Panc1 (cell line): ENCODE results near the gene KLK12. TPM values are rescaled to one million over a fixed set of nuclear protein-coding genes. Genes with fewer than 3 reads are reported as not detected.

ENCODE experiments used
- ATAC-seq: fragments of 200-7000 bp; cut with Tn5 transposase; 2 replicates; pipeline ENCODE4 v1.9.1; 2020; ENCODE audit warnings: mild to moderate bottlenecking, moderate library complexity
- BruUV-seq: library from RNA; stranded (reverse); fragments of 400-500 nt; replicated peaks from 2 replicates; lab custom pipeline; 2021; lab: Mats Ljungman, UMichigan
- CTCF ChIA-PET: fragments of 300-600 bp; sonication (Branson Sonifier 250); formaldehyde crosslinking; loops from one replicate; lab custom pipeline; 2022; ENCODE audit warnings: antibody characterized with exemption; lab: Charles Lee
- POLR2A ChIA-PET: fragments of 300-600 bp; sonication (Branson Sonifier 250); formaldehyde crosslinking; loops from one replicate; lab custom pipeline; 2022; ENCODE audit warnings: antibody characterized with exemption; lab: Charles Lee
- DNase-seq: peaks from one replicate; pipeline ENCODE4 v3.0.0-alpha.2; 2010; ENCODE audit warnings: low read depth, low spot score
- H3K27ac ChIP-seq: 2 replicates; pipeline ENCODE4 v1.5.1; 2011; ENCODE audit warnings: mild to moderate bottlenecking, low read length, inconsistent platforms
- H3K27me3 ChIP-seq: fragments of 200-500 bp; sonication (Bioruptor generic); 2 replicates; pipeline ENCODE4 v1.6.0; 2014; ENCODE audit warnings: low read length, inconsistent platforms; ENCODE audit not compliant: control insufficient read depth, insufficient read depth
- H3K36me3 ChIP-seq: fragments of 200-500 bp; sonication (Bioruptor generic); 2 replicates; pipeline ENCODE4 v1.5.1; 2014; ENCODE audit warnings: inconsistent platforms, mild to moderate bottlenecking, low read length, moderate library complexity; ENCODE audit not compliant: control insufficient read depth, insufficient read depth
- H3K4me1 ChIP-seq: 2 replicates; pipeline ENCODE4 v1.5.1; 2011; ENCODE audit warnings: inconsistent platforms, mild to moderate bottlenecking, low read length, moderate library complexity; ENCODE audit not compliant: control insufficient read depth, insufficient read depth
- H3K4me3 ChIP-seq, 2 experiments: 2 replicates each; pipeline ENCODE4 v1.5.1; 2011 to 2012; ENCODE audit warnings: low read depth in 2 of 2, low read length in 2 of 2, mild to moderate bottlenecking in 2 of 2, inconsistent platforms in 1 of 2, moderate library complexity in 1 of 2
- H3K9me3 ChIP-seq: fragments of 200-500 bp; sonication (Bioruptor generic); 2 replicates; pipeline ENCODE4 v1.5.1; 2014; ENCODE audit warnings: low read depth, mild to moderate bottlenecking, inconsistent platforms, low read length, moderate library complexity; ENCODE audit not compliant: control insufficient read depth, insufficient read depth
- CTCF ChIP-seq: fragments of 450-650 bp; IDR thresholded peaks from 2 replicates; pipeline ENCODE4 v1.5.1; 2017; ENCODE audit warnings: mild to moderate bottlenecking
- POLR2AphosphoS5 ChIP-seq: IDR thresholded peaks from 2 replicates; pipeline ENCODE4 v1.6.1; 2012; ENCODE audit warnings: mild to moderate bottlenecking, low read depth, low read length, moderate library complexity
- SIN3A ChIP-seq: IDR thresholded peaks from 2 replicates; pipeline ENCODE4 v1.6.1; 2012; ENCODE audit warnings: low read depth, mild to moderate bottlenecking, low read length, moderate library complexity, borderline replicate concordance; ENCODE audit not compliant: insufficient read depth
- TCF7L2 ChIP-seq: IDR thresholded peaks from 2 replicates; pipeline ENCODE4 v1.6.1; 2011; ENCODE audit warnings: mild to moderate bottlenecking, low read depth, low read length, inconsistent platforms
- in situ Hi-C: cut with HindIII; loops from 2 replicates; pipeline ENCODE4 v1.10.0; 2016; ENCODE audit warnings: low sequenced_read_pairs, low pct_unique_long_range_greater_than_20kb
- intact Hi-C: fragments of 100-400 bp; cut with micrococcal nuclease; formaldehyde crosslinking; loops from one replicate; pipeline ENCODE4 v1.10.0; 2022; ENCODE audit not compliant: unreplicated experiment
- total RNA-seq: library from RNA; stranded (reverse); gene quantifications from one replicate; pipeline ENCODE4 v1.2.1, GENCODE V29; 2021; ENCODE audit not compliant: unreplicated experiment
- TF ChIP-seq, protein P1 (sequence below), 2 experiments: IDR thresholded peaks; 2 replicates each; pipeline ENCODE4 v1.6.1; 2011 to 2012; ENCODE audit warnings: low read depth in 2 of 2, control low read depth in 1 of 2, low read length in 1 of 2, mild to moderate bottlenecking in 1 of 2, moderate library complexity in 1 of 2; ENCODE audit not compliant: insufficient read depth in 1 of 2

Gene KLK12
- total RNA-seq, 1 experiment from 2014 or later: not detected

GRCh38 chr19:51047031-51047335, 12.2 kb upstream of the KLK12 start:
- H3K4me3 ChIP-seq: no peak overlapping the region
- ATAC-seq (no peak), DNase-seq (no peak)
- ChIA-PET POLR2A (interaction anchor here (0.5 kb wide), 1 partner anchor 40 kb away, joined by 5 read pairs; no protein-coding TSS in a partner anchor), CTCF (no interaction called here)
- no peaks in the 10 kb centered on the region for H3K4me1 ChIP-seq
- intact Hi-C loops (no loop called here), in situ Hi-C loops (no loop called here)
- no peak overlapping the region for H3K27ac ChIP-seq
- H3K9me3 ChIP-seq: no peaks in the 10 kb centered on the region
- TF ChIP-seq TCF7L2 (no peak), CTCF (no peak), SIN3A (no peak), POLR2AphosphoS5 (no peak)
- TF ChIP-seq, protein P1, sequence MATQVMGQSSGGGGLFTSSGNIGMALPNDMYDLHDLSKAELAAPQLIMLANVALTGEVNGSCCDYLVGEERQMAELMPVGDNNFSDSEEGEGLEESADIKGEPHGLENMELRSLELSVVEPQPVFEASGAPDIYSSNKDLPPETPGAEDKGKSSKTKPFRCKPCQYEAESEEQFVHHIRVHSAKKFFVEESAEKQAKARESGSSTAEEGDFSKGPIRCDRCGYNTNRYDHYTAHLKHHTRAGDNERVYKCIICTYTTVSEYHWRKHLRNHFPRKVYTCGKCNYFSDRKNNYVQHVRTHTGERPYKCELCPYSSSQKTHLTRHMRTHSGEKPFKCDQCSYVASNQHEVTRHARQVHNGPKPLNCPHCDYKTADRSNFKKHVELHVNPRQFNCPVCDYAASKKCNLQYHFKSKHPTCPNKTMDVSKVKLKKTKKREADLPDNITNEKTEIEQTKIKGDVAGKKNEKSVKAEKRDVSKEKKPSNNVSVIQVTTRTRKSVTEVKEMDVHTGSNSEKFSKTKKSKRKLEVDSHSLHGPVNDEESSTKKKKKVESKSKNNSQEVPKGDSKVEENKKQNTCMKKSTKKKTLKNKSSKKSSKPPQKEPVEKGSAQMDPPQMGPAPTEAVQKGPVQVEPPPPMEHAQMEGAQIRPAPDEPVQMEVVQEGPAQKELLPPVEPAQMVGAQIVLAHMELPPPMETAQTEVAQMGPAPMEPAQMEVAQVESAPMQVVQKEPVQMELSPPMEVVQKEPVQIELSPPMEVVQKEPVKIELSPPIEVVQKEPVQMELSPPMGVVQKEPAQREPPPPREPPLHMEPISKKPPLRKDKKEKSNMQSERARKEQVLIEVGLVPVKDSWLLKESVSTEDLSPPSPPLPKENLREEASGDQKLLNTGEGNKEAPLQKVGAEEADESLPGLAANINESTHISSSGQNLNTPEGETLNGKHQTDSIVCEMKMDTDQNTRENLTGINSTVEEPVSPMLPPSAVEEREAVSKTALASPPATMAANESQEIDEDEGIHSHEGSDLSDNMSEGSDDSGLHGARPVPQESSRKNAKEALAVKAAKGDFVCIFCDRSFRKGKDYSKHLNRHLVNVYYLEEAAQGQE (IDR thresholded peaks at IDR 0.05; ENCODE audit: insufficient read depth in 1 of 2, low read depth in 2 of 2, low read length in 1 of 2): no peak
- H3K36me3 ChIP-seq: no peaks in the 10 kb centered on the region
- no TSS peak for BruUV-seq
- H3K27me3 ChIP-seq: no peaks in the 10 kb centered on the region; the same call in 1 of the 2 replicates

DNA sequence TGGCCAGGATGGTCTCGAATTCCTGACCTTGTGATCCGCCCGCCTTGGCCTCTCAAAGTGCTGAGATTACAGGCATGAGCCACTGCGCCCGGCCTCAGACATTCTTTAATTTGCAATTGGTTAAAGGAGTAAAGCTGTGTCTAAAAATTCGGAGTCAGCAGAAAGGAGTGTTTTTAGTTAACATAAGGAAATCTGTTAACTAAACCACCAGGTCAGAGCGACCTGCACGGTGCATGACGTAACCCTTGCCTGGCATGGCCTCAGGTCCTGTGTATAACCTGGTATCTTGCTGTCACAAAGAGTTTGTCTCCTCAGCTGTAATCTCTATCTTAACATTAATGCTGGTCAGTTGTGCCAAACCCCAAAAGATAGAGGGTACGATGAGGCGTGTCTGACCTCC, 9.5 kb upstream of the KLK12 start:
- no peaks in the 10 kb centered on the region for H3K9me3 ChIP-seq
- no peak overlapping the region for H3K4me3 ChIP-seq
- no peaks in the 10 kb centered on the region; the same call in 1 of the 2 replicates for H3K27me3 ChIP-seq
- ATAC-seq: no peak
- DNase-seq: no peak
- H3K4me1 ChIP-seq: no peaks in the 10 kb centered on the region
- in situ Hi-C loops (no loop called here), intact Hi-C loops (no loop called here)
- no TSS peak for BruUV-seq
- TF ChIP-seq POLR2AphosphoS5 (no peak), TCF7L2 (no peak), SIN3A (no peak), CTCF (no peak)
- TF ChIP-seq, protein P1 (IDR thresholded peaks at IDR 0.05; ENCODE audit: insufficient read depth in 1 of 2, low read depth in 2 of 2, low read length in 1 of 2): no peak
- no peaks in the 10 kb centered on the region for H3K36me3 ChIP-seq
- ChIA-PET POLR2A (no interaction called here), CTCF (no interaction called here)
- no peak overlapping the region for H3K27ac ChIP-seq
